Subcutaneous adipose tissue (tissue), 4 donors: ENCODE data around the gene TPRN. TPM values are rescaled to one million over a fixed set of nuclear protein-coding genes. Genes with fewer than 3 reads are reported as not detected.

Experiments
- CTCF ChIP-seq: fragments of 450-650 bp; IDR thresholded peaks from one replicate; pipeline ENCODE4 v1.5.1; 2016; ENCODE audit warnings: low read depth, mild to moderate bottlenecking, control low read depth, antibody characterized with exemption, moderate library complexity
- total RNA-seq, 4 donors: library from RNA; depleted of rRNA; stranded (reverse); fragments of >200 nt; gene quantifications; one replicate each; pipeline ENCODE4 v1.1.0, GENCODE V29; 2016

Gene TPRN
- total RNA-seq, 4 donors from 2014 or later = 1.8 to 10.5 (median 4.9) TPM

DNA sequence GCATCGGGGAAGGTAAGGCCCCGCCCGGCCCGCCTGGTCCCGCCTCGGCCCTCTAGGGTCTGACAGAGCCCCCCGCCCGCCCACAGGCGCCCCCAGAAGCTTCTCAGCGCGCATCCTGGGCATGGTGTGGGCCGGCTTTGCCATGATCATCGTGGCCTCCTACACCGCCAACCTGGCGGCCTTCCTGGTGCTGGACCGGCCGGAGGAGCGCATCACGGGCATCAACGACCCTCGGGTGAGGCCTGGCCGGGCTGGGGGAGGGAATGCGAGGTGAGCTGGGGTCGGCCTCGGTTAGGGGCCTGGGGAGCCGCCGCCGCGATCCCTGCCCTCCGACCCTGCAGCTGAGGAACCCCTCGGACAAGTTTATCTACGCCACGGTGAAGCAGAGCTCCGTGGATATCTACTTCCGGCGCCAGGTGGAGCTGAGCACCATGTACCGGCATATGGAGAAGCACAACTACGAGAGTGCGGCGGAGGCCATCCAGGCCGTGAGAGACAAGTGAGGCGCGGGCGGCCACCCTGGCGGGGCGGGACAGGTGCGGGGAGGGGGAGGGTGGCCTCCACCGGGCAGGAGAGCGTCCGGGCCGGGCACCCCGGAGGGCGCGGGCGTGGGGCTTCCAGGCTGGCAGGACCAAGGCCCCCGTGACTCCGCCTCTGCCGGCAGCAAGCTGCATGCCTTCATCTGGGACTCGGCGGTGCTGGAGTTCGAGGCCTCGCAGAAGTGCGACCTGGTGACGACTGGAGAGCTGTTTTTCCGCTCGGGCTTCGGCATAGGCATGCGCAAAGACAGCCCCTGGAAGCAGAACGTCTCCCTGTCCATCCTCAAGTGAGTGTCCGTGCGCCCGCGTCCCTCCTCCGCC, 37.8 kb downstream of the TPRN start:
- TF ChIP-seq CTCF = no peak

DNA sequence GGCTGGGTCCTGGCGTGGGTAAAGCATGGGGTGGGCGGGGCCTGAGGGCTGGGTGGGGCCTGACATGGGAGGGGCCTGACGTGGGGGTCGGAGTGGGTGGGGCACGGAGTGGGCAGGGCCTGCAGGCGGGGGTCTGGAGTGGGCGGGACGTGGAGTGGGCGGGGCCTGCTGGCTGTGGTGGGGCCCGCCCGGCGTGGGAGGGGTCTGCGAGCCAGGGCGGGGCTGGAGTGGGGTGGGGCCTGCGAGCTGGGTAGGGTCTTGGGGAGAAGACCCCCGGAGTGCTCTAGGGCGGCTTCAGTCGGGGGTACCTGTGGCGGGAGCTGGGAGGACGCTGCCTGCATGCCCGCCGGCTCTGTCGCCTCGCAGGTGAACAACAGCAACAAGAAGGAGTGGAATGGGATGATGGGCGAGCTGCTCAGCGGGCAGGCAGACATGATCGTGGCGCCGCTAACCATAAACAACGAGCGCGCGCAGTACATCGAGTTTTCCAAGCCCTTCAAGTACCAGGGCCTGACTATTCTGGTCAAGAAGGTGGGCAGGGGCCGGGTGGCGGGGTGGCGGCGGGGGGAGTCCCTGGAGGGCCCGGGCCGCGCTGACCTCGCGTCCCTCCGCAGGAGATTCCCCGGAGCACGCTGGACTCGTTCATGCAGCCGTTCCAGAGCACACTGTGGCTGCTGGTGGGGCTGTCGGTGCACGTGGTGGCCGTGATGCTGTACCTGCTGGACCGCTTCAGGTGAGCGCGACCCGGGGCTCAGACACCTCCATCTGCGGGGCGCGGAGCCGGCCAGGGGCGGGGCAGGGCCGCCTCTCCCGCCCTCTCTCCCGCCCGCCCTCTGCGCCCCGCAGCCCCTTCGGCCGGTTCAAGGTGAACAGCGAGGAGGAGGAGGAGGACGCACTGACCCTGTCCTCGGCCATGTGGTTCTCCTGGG, 38.7 kb downstream of the TPRN start:
- no peak for TF ChIP-seq CTCF

- no peak for TF ChIP-seq CTCF
Observed at GRCh38 chr9:137160716-137161557, 39.6 kb downstream of the TPRN start.

DNA sequence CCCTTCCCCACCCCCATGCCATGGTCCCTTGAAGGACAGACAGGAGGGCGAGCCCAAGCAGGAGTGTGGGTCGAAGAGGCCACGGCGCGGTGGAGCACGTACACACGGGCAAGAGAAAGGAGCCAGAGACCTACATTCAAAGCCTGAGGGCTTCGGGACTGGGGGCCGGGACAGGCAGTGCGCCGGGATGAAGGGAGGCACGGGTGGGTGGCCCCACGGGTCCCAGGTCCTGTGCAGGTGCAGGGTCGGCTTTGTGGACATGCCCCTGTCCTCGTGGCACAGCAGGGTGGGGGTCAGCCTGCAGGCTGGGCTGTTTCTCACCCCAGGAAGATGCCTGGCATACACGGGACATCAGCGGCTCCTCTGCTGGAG, 40.5 kb downstream of the TPRN start:
- TF ChIP-seq CTCF = no peak

DNA sequence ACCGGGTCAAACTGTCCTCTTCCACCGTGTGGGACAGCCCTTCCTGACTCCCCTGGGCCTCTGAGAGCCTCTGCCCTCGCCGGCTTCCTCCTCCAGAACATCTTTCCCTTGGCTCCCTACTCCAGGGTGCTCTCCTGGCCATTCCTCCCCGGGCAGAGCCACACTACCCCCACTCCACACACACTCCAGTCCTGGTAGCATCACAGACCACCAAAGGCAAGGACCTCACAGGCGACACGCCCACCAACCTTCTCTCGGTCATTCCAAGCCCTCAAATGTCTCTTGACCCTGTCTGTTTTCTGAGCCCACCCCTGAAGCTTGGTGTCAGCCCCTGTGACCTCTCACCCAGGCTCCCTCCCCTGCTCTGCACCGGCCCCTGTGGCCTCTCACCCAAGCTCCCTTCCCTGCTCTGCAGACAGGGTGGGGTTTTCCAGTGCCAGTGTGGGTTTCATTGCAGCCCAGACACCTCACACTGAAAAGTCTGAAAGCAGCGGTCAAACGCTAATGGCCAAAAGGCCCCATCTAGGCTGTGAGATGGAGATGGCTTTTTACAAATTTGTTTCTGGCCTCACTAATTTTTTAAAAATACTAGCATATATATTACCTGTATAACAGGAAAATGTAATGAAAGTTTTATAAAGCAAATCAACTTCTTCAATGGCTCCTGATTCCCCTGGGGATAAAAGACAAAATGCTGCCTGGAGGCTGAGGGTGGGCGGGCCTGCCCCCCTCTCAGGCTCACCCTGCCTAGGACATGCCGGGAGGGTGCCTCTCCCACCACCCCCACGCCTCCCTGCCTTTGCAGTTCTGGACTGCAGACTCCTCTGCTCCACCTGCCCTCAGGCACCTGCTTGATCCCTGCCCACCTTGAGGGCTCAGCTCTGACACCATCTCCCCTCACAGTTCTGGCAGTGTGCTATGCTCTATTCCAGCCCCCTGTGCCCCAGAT, 41.2 kb downstream of the TPRN start:
- no peak for TF ChIP-seq CTCF

- TF ChIP-seq CTCF = no peak
Observed at GRCh38 chr9:137158625-137159024, 41.9 kb downstream of the TPRN start.
